GM12865 (cell line): ENCODE measurements around the gene ZNF768.

Source experiments
- DNase-seq: peaks from one replicate; pipeline ENCODE4 v3.0.0; 2010; ENCODE audit warnings: low read depth
- H3K4me3 ChIP-seq: 2 replicates; pipeline ENCODE4 v1.5.1; 2011; ENCODE audit warnings: mild to moderate bottlenecking, low read depth, low read length, control low read depth
- TF ChIP-seq, protein P1 (sequence below): IDR thresholded peaks from 2 replicates; pipeline ENCODE4 v1.5.1; 2011; ENCODE audit warnings: low read length, control low read depth, low read depth, inconsistent platforms; ENCODE audit not compliant: insufficient read depth; ENCODE audit errors: missing control alignments

The ZNF768 gene

DNA sequence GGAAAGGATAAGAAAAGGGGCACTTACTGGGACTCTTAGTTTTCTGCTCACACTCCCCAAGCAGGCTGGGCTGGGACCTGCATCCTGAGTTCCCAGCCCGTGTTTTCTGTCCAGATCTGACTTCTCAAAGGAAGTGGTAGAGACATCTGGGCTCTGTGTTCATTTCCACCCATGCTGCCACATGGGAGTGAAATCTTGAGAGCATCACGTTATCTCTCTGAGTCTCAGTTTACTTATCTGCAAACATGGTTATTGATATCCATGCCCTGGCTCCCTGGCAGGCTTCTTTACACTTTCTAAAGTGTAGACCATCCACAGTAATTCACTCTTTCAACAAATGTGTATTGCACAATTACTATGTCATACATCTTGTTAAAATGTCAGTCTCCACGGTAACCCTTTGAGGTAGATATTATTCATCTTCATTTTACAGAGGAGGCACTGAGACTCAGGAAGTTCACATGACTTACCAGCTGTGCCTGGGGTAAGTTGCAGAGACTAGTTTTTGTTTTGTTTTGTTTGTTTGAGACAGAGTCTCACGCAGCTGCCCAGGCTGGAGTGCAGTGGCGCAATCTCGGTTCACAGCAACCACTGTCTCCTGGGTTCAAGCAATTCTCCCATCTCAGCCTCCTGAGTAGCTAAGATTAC is 41.7 kb upstream of the ZNF768 start:
- H3K4me3 ChIP-seq = no peak overlapping the region; the same call in 1 of the 2 replicates
- TF ChIP-seq, protein P1, sequence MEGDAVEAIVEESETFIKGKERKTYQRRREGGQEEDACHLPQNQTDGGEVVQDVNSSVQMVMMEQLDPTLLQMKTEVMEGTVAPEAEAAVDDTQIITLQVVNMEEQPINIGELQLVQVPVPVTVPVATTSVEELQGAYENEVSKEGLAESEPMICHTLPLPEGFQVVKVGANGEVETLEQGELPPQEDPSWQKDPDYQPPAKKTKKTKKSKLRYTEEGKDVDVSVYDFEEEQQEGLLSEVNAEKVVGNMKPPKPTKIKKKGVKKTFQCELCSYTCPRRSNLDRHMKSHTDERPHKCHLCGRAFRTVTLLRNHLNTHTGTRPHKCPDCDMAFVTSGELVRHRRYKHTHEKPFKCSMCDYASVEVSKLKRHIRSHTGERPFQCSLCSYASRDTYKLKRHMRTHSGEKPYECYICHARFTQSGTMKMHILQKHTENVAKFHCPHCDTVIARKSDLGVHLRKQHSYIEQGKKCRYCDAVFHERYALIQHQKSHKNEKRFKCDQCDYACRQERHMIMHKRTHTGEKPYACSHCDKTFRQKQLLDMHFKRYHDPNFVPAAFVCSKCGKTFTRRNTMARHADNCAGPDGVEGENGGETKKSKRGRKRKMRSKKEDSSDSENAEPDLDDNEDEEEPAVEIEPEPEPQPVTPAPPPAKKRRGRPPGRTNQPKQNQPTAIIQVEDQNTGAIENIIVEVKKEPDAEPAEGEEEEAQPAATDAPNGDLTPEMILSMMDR = no peak
- peak; percentile 88 for DNase-seq

- TF ChIP-seq, protein P1 = no peak
- H3K4me3 ChIP-seq = no peak overlapping the region
- peak; percentile 69 for DNase-seq
Observed at GRCh38 chr16:30567160-30567990, 41.0 kb upstream of the ZNF768 start.

GRCh38 chr16:30566531-30566930 is 40.2 kb upstream of the ZNF768 start:
- TF ChIP-seq, protein P1 = no peak
- no peak overlapping the region for H3K4me3 ChIP-seq
- DNase-seq = no peak

- TF ChIP-seq, protein P1 = no peak
- no peak overlapping the region for H3K4me3 ChIP-seq
- DNase-seq = no peak
Observed at GRCh38 chr16:30565984-30566383, 39.6 kb upstream of the ZNF768 start.

DNA sequence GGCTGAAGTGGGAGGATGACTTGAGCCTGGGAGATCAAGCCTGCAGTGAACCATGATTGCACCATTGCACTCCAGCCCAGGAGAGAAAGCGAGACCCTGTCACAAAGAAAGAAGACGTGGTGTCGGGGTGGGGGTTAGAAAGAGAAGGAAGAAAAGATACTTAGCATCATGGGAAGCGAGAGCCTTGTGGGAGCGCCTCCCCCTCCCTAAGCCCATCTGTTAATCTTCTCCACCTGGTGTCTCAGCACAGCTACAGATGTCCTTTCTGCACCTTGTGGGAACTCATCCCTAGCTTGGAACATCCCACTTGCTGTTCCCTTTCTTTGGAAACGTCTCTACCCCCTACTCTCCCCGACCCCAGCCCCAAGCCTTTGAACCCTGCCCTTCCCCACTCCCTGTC is 39.2 kb upstream of the ZNF768 start:
- TF ChIP-seq, protein P1 = no peak
- H3K4me3 ChIP-seq = no peak overlapping the region
- DNase-seq = no peak

- TF ChIP-seq, protein P1 = no peak
- DNase-seq = no peak
- no peak overlapping the region for H3K4me3 ChIP-seq
Observed at GRCh38 chr16:30562021-30562420, 35.7 kb upstream of the ZNF768 start.
